SU-DHL-6 (cell line): ENCODE results near the gene EHBP1.

Experiments used
- CTCF ChIP-seq: fragments of 200-600 bp; sonication (generic); IDR thresholded peaks from one replicate; pipeline ENCODE4 v1.5.1; 2017; ENCODE audit warnings: antibody characterized with exemption, mild to moderate bottlenecking, low read length, moderate library complexity; ENCODE audit not compliant: insufficient read depth, poor library complexity, severe bottlenecking
- EZH2phosphoT487 ChIP-seq: fragments of 200-600 bp; sonication (generic), shearing (Covaris generic); conservative IDR thresholded peaks from 2 replicates; pipeline ENCODE4 v1.6.1; 2018; ENCODE audit warnings: mild to moderate bottlenecking, antibody characterized with exemption, low read length, moderate library complexity, mixed read lengths

GRCh38 chr2:62938126-62938525 is 232.6 kb downstream of the EHBP1 start:
- no peak for TF ChIP-seq CTCF
- TF ChIP-seq EZH2phosphoT487 = no peak
